ENCODE measurements around the gene MSI2. TPM values are rescaled to one million over a fixed set of nuclear protein-coding genes. Genes with fewer than 3 reads are reported as not detected.
A peak's percentile ranks its signal among the peaks of the same experiment; 100 is the strongest.

The MSI2 gene
- total RNA-seq, 2 donors from 2014 or later = 88.3 to 114 TPM

- no peaks in the 10 kb centered on the region for H3K9me3 Mint-ChIP-seq
- peak; percentile 3 for DNase-seq
- H3K36me3 Mint-ChIP-seq (ENCODE audit: low read depth) = peaks cover 70% of the 10 kb centered on the region
- peaks cover 74% of the 10 kb centered on the region for H3K36me3 ChIP-seq (ENCODE audit: control insufficient read depth, insufficient read depth, low read length)
- H3K4me1 Mint-ChIP-seq = peaks cover 35% of the 10 kb centered on the region
- no peak overlapping the region for H3K27ac Mint-ChIP-seq
- TF ChIP-seq CTCF (conservative IDR thresholded peaks at IDR 0.05) = no peak
- H3K4me3 ChIP-seq (ENCODE audit: low read length) = no peak overlapping the region
- peaks cover 11% of the 10 kb centered on the region for H3K4me1 ChIP-seq (ENCODE audit: control insufficient read depth, insufficient read depth, low read length)
- H3K27me3 Mint-ChIP-seq (ENCODE audit: insufficient read depth) = no peaks in the 10 kb centered on the region
- no peak overlapping the region for H3K4me3 Mint-ChIP-seq
- WGBS, 2 experiments (ENCODE audit: insufficient coverage in 1 of 2, insufficient read length in 1 of 2) = 96% methylated on average over 1 of the region's 1 CpG; no CpG with 5 or more reads in 1 of the 2 experiments
- H3K9ac ChIP-seq (ENCODE audit: extremely low read depth, low read length, poor library complexity, severe bottlenecking) = no peak overlapping the region
- no peak overlapping the region for H3K27ac ChIP-seq (ENCODE audit: low read depth, low read length)
- H3K27me3 ChIP-seq (ENCODE audit: control insufficient read depth, insufficient read depth, low read length, poor library complexity, severe bottlenecking) = no peaks in the 10 kb centered on the region
- H3K9me3 ChIP-seq (ENCODE audit: control insufficient read depth, low read length) = no peaks in the 10 kb centered on the region
Observed at GRCh38 chr17:57262557-57262956, 6.2 kb downstream of the MSI2 start.

- H3K4me1 Mint-ChIP-seq = peaks cover 23% of the 10 kb centered on the region
- peak; percentile 13 for DNase-seq
- H3K27ac Mint-ChIP-seq = no peak overlapping the region
- no peak overlapping the region for H3K9ac ChIP-seq (ENCODE audit: extremely low read depth, low read length, poor library complexity, severe bottlenecking)
- H3K27me3 Mint-ChIP-seq (ENCODE audit: insufficient read depth) = no peaks in the 10 kb centered on the region
- peaks cover 84% of the 10 kb centered on the region for H3K36me3 Mint-ChIP-seq (ENCODE audit: low read depth)
- H3K9me3 ChIP-seq (ENCODE audit: control insufficient read depth, low read length) = no peaks in the 10 kb centered on the region
- peaks cover 8% of the 10 kb centered on the region for H3K4me1 ChIP-seq (ENCODE audit: control insufficient read depth, insufficient read depth, low read length)
- no peak for TF ChIP-seq CTCF (conservative IDR thresholded peaks at IDR 0.05)
- no peak overlapping the region for H3K27ac ChIP-seq (ENCODE audit: low read depth, low read length)
- 98% methylated on average over 3 of the region's 5 CpGs; no CpG with 5 or more reads in 1 of the 2 experiments for WGBS, 2 experiments (ENCODE audit: insufficient coverage in 1 of 2, insufficient read length in 1 of 2)
- no peaks in the 10 kb centered on the region for H3K27me3 ChIP-seq (ENCODE audit: control insufficient read depth, insufficient read depth, low read length, poor library complexity, severe bottlenecking)
- H3K4me3 ChIP-seq (ENCODE audit: low read length) = no peak overlapping the region
- peaks cover 84% of the 10 kb centered on the region for H3K36me3 ChIP-seq (ENCODE audit: control insufficient read depth, insufficient read depth, low read length)
- no peak overlapping the region for H3K4me3 Mint-ChIP-seq
- H3K9me3 Mint-ChIP-seq = no peaks in the 10 kb centered on the region
Observed at GRCh38 chr17:57264250-57264649, 7.9 kb downstream of the MSI2 start.

GRCh38 chr17:57264776-57265175 lies 8.5 kb downstream of the MSI2 start:
- H3K27me3 Mint-ChIP-seq (ENCODE audit: insufficient read depth) = no peaks in the 10 kb centered on the region
- peaks cover 3% of the 10 kb centered on the region for H3K4me1 ChIP-seq (ENCODE audit: control insufficient read depth, insufficient read depth, low read length)
- no peak overlapping the region for H3K4me3 Mint-ChIP-seq
- peak; percentile 35 for DNase-seq
- peaks cover 19% of the 10 kb centered on the region for H3K4me1 Mint-ChIP-seq
- H3K36me3 Mint-ChIP-seq (ENCODE audit: low read depth) = peaks cover 88% of the 10 kb centered on the region
- TF ChIP-seq CTCF (conservative IDR thresholded peaks at IDR 0.05) = no peak
- no peaks in the 10 kb centered on the region for H3K9me3 ChIP-seq (ENCODE audit: control insufficient read depth, low read length)
- H3K27ac ChIP-seq (ENCODE audit: low read depth, low read length) = no peak overlapping the region
- peaks cover 84% of the 10 kb centered on the region for H3K36me3 ChIP-seq (ENCODE audit: control insufficient read depth, insufficient read depth, low read length)
- H3K27me3 ChIP-seq (ENCODE audit: control insufficient read depth, insufficient read depth, low read length, poor library complexity, severe bottlenecking) = no peaks in the 10 kb centered on the region
- 96 to 97% methylated on average over 5 to 7 of the region's 7 CpGs for WGBS, 2 experiments (ENCODE audit: insufficient coverage in 1 of 2, insufficient read length in 1 of 2)
- no peak overlapping the region for H3K4me3 ChIP-seq (ENCODE audit: low read length)
- no peak overlapping the region for H3K27ac Mint-ChIP-seq
- no peak overlapping the region for H3K9ac ChIP-seq (ENCODE audit: extremely low read depth, low read length, poor library complexity, severe bottlenecking)
- H3K9me3 Mint-ChIP-seq = no peaks in the 10 kb centered on the region

All from endodermal cell (in vitro differentiated cells).